GM18867 (cell line): ENCODE measurements around the gene THSD4.

Experiments used
- ATAC-seq: cut with Tn5 transposase; IDR thresholded peaks from one replicate; pipeline ENCODE4 v1.9.1; 2021; ENCODE audit warnings: mild to moderate bottlenecking, moderate library complexity; ENCODE audit not compliant: unreplicated experiment

THSD4 gene

GRCh38 chr15:71753346-71753745 is 638.1 kb downstream of the THSD4 start:
- ATAC-seq, result no peak

- ATAC-seq, result no peak
Observed at GRCh38 chr15:71754660-71755059, 639.4 kb downstream of the THSD4 start.

- ATAC-seq, result no peak
Observed at GRCh38 chr15:71755092-71755970, 640.1 kb downstream of the THSD4 start.

GRCh38 chr15:71756599-71757352 is 641.5 kb downstream of the THSD4 start:
- ATAC-seq, result no peak

GRCh38 chr15:71757741-71758530 is 642.7 kb downstream of the THSD4 start:
- no peak for ATAC-seq

GRCh38 chr15:71758711-71759110 is 643.4 kb downstream of the THSD4 start:
- no peak for ATAC-seq

GRCh38 chr15:71760852-71761251 is 645.6 kb downstream of the THSD4 start:
- no peak for ATAC-seq

GRCh38 chr15:71761649-71762048 is 646.4 kb downstream of the THSD4 start:
- no peak for ATAC-seq

- no peak for ATAC-seq
Observed at GRCh38 chr15:71768184-71768583, 652.9 kb downstream of the THSD4 start.

GRCh38 chr15:71773206-71773859 is 658.1 kb downstream of the THSD4 start:
- no peak for ATAC-seq

- ATAC-seq, result no peak
Observed at GRCh38 chr15:71775856-71776255, 660.6 kb downstream of the THSD4 start.

- ATAC-seq, result no peak
Observed at GRCh38 chr15:71776304-71776703, 661.0 kb downstream of the THSD4 start.

- ATAC-seq, result no peak
Observed at GRCh38 chr15:71777216-71777943, 662.1 kb downstream of the THSD4 start.

- ATAC-seq, result no peak
Observed at GRCh38 chr15:71779073-71779797, 664.0 kb downstream of the THSD4 start.

- ATAC-seq, result no peak
Observed at GRCh38 chr15:71780115-71780976, 665.1 kb downstream of the THSD4 start.

- ATAC-seq, result peak; percentile 73
Observed at GRCh38 chr15:71781179-71781964, 666.1 kb downstream of the THSD4 start.

GRCh38 chr15:71781965-71782265 is 666.6 kb downstream of the THSD4 start:
- no peak for ATAC-seq
